GM19455 (cell line): ENCODE data around the gene UPF3A.
"Not testable (repeated sequence)": the region's sequence is repeated elsewhere in the genome, so short reads cannot be mapped to it uniquely, and the experiment has no call there.

ENCODE experiments used
- ATAC-seq: cut with Tn5 transposase; IDR thresholded peaks from one replicate; pipeline ENCODE4 v1.9.1; 2021; ENCODE audit not compliant: unreplicated experiment

The UPF3A gene

GRCh38 chr13:114281351-114282040 lies at the start of gene UPF3A:
UPF3A (plus strand) TSS chr13:114281601; CDS start chr13:114281640, 39 bp downstream.
- ATAC-seq = peak; percentile 67

GRCh38 chr13:114231886-114232285 lies 49.5 kb upstream of the UPF3A start:
- ATAC-seq = no peak

- no peak for ATAC-seq
Observed at GRCh38 chr13:114234266-114234644, 47.1 kb upstream of the UPF3A start.

GRCh38 chr13:114234645-114235421 lies 46.6 kb upstream of the UPF3A start, which contains the start of gene CDC16:
CDC16 (plus strand) TSS chr13:114234897; CDS start chr13:114235085, 188 bp downstream.
- peak; percentile 90 for ATAC-seq

- no peak for ATAC-seq
Observed at GRCh38 chr13:114235697-114236096, 45.7 kb upstream of the UPF3A start.

GRCh38 chr13:114236227-114236626 lies 45.2 kb upstream of the UPF3A start:
- ATAC-seq = no peak

- no peak for ATAC-seq
Observed at GRCh38 chr13:114237415-114238112, 43.8 kb upstream of the UPF3A start.

- ATAC-seq = no peak
Observed at GRCh38 chr13:114241918-114242317, 39.5 kb upstream of the UPF3A start.

GRCh38 chr13:114243971-114244370 lies 37.4 kb upstream of the UPF3A start:
- no peak for ATAC-seq

GRCh38 chr13:114244637-114245036 lies 36.8 kb upstream of the UPF3A start:
- no peak for ATAC-seq

- no peak for ATAC-seq
Observed at GRCh38 chr13:114248011-114248410, 33.4 kb upstream of the UPF3A start.

GRCh38 chr13:114249077-114249476 lies 32.3 kb upstream of the UPF3A start:
- ATAC-seq = no peak

- not testable (repeated sequence) for ATAC-seq
Observed at GRCh38 chr13:114251639-114252440, 29.6 kb upstream of the UPF3A start.

- ATAC-seq = no peak
Observed at GRCh38 chr13:114256547-114256946, 24.9 kb upstream of the UPF3A start.

GRCh38 chr13:114257014-114257413 lies 24.4 kb upstream of the UPF3A start:
- no peak for ATAC-seq

GRCh38 chr13:114258589-114258988 lies 22.8 kb upstream of the UPF3A start:
- ATAC-seq = no peak

- no peak for ATAC-seq
Observed at GRCh38 chr13:114259374-114259773, 22.0 kb upstream of the UPF3A start.

- peak; percentile 65 for ATAC-seq
Observed at GRCh38 chr13:114259974-114260373, 21.4 kb upstream of the UPF3A start.

- no peak for ATAC-seq
Observed at GRCh38 chr13:114260814-114261213, 20.6 kb upstream of the UPF3A start.

GRCh38 chr13:114261328-114261965 lies 20.0 kb upstream of the UPF3A start:
- no peak for ATAC-seq
